ENCODE data around the gene SEC16B.

GRCh38 chr1:177996957-177997356 lies 27.1 kb upstream of the SEC16B start:
- TF ChIP-seq, protein P1, sequence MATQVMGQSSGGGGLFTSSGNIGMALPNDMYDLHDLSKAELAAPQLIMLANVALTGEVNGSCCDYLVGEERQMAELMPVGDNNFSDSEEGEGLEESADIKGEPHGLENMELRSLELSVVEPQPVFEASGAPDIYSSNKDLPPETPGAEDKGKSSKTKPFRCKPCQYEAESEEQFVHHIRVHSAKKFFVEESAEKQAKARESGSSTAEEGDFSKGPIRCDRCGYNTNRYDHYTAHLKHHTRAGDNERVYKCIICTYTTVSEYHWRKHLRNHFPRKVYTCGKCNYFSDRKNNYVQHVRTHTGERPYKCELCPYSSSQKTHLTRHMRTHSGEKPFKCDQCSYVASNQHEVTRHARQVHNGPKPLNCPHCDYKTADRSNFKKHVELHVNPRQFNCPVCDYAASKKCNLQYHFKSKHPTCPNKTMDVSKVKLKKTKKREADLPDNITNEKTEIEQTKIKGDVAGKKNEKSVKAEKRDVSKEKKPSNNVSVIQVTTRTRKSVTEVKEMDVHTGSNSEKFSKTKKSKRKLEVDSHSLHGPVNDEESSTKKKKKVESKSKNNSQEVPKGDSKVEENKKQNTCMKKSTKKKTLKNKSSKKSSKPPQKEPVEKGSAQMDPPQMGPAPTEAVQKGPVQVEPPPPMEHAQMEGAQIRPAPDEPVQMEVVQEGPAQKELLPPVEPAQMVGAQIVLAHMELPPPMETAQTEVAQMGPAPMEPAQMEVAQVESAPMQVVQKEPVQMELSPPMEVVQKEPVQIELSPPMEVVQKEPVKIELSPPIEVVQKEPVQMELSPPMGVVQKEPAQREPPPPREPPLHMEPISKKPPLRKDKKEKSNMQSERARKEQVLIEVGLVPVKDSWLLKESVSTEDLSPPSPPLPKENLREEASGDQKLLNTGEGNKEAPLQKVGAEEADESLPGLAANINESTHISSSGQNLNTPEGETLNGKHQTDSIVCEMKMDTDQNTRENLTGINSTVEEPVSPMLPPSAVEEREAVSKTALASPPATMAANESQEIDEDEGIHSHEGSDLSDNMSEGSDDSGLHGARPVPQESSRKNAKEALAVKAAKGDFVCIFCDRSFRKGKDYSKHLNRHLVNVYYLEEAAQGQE (IDR thresholded peaks at IDR 0.05; ENCODE audit: insufficient read depth in 1 of 2, low read depth in 2 of 2, low read length in 1 of 2), result no peak
- TF ChIP-seq, protein P2, sequence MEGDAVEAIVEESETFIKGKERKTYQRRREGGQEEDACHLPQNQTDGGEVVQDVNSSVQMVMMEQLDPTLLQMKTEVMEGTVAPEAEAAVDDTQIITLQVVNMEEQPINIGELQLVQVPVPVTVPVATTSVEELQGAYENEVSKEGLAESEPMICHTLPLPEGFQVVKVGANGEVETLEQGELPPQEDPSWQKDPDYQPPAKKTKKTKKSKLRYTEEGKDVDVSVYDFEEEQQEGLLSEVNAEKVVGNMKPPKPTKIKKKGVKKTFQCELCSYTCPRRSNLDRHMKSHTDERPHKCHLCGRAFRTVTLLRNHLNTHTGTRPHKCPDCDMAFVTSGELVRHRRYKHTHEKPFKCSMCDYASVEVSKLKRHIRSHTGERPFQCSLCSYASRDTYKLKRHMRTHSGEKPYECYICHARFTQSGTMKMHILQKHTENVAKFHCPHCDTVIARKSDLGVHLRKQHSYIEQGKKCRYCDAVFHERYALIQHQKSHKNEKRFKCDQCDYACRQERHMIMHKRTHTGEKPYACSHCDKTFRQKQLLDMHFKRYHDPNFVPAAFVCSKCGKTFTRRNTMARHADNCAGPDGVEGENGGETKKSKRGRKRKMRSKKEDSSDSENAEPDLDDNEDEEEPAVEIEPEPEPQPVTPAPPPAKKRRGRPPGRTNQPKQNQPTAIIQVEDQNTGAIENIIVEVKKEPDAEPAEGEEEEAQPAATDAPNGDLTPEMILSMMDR (IDR thresholded peaks at IDR 0.05), result no peak
- TF ChIP-seq POLR2AphosphoS5 (IDR thresholded peaks at IDR 0.05; ENCODE audit: low read depth, low read length) (no peak), TCF7L2 (IDR thresholded peaks at IDR 0.05; ENCODE audit: low read depth, low read length) (no peak)

Data from Panc1 (cell line).